ENCODE data around the gene RAB11FIP5. TPM values are rescaled to one million over a fixed set of nuclear protein-coding genes. Genes with fewer than 3 reads are reported as not detected.

Gene RAB11FIP5
- total RNA-seq, 1 donor from 2014 or later: 8.9 TPM

DNA sequence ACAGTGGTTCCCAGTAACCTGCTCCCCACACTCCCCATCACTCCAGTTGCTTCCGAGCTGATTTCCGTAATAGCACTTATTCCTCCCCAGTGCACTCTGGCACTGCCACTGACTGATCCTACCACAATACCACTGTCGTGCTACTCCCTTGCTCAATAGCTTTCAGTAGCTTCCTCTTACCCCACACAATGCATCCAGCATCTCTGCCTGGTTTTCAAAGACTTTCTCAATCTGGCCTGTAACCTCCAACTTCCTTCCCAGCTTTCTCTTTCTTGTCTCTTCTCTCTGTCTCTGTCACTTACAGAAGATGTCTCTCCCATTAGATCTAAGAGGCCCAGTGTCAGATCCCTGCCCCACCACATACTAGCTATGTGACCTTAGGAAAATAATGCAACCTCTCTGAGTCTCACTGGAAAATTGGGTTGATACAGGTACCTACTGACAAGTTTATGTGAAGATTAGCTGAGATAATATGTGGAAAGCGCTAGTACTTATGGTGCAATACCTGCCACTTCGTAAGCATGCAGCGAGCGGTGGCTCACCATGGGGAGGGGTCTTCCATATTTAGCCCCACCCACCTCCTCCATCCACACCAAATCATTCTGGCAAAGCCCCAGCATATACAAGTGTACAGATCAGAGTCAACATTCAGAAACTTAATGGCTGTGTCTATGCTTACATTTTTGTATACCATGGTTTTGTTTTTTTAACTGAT, 77.9 kb downstream of the RAB11FIP5 start:
- intact Hi-C loops (cut with micrococcal nuclease): no loop called here

DNA sequence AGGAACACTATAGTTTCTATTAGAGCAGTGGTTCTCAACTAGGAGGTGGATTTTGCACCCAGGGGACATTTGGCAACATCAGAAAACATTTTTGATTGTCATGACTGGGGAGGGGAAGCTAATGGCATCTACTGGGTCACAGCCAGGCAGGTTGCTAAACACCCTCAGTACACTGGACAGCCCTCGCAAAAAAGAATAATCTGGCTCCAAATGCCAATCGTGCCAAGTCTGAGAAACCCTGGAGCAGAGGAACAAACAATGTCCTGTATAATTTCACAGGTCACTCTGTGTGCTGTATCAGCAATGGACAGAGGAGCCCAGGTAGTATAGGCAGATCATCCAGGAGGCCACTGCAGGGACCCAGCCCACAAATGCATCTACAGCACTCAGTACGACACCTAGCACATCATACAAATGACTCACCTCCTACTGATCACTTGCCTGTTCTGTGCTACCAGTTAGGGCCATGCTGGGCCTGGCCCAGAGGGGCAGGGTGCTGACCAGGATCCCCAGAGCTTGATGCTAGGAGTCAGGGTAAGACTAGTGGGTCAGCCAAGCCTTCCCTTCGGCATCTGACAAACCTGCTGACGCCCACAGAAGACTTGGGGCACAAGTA, 78.9 kb downstream of the RAB11FIP5 start:
- intact Hi-C loops (cut with micrococcal nuclease): no loop called here

GRCh38 chr2:73033142-73033765, 79.5 kb downstream of the RAB11FIP5 start:
- intact Hi-C loops (cut with micrococcal nuclease): no loop called here

- intact Hi-C loops (cut with micrococcal nuclease): no loop called here
These were observed 80.0 kb downstream of the RAB11FIP5 start for GRCh38 chr2:73032702-73033097.

DNA sequence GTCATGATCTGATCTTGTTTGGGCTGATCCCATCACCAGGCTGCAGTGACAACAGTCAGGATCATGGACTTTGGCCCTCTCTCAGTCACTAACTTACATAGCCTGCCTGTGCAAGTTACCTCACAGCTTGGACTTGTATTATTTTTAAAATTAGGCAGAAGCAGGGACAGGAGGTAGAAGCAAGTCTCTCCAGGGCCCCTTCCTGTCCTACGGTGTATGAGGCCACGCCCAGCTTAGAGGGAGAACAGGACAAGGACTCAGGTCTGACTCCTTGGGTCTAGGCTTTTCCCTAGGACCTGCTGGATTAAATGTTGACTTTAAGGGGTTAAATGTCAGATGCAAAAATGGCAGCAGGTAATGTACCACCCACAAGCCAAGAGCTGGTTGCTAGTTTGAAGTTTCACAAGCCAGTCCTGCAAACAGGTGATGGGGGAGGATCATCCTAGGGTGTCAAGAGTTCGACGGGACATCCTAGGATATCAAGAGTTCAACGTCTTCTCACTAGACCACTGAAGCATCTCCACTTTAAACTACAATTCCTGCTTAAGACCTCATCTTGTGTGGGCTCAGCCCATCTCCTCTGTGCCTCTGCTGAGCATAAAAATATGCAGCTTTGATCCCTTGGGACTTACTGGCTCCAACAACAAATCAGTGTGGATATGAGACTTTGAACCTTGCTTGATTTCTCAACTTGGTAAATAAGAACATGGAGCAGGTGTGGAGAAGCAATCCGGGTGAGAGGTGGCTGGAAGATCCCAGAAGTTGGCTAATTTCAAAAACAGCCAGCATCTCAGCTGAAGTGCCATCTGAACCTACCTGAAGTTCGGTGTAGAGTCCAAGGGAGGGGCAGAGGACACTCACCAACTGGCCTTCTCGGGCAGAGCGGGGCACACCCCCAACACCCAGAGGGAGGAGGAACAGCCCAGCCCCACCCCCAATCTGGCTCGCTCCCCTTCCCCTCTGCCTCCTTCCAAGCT, 80.7 kb downstream of the RAB11FIP5 start:
- intact Hi-C loops (cut with micrococcal nuclease): no loop called here

DNA sequence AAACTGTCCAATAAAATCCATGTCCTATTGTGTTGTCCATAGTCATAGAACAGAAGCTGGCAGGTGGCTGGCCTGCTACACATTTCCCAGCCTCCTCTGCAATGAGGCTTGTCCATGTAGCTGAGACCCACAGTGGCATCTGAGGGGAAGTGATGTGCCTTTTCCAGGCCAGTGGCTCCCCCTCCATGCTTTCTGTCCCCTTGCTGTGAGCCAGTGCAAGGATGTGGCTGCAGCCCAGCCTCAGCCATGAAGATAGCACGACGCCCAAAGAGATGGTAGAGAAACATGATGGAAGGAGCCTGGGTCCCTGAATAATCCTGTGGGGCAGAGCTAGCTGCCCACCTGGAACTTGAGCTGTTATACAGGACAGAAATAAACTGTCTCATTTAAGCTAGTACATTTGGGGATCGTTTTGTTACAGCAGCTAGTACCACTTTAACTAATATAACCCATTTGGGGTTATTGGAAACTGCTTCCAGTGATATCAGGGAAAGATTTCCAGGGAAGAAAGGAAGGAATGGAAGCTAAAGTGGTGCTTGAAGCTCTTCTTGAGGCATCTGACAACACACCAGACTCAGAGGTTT, 81.6 kb downstream of the RAB11FIP5 start:
- intact Hi-C loops (cut with micrococcal nuclease): no loop called here

DNA sequence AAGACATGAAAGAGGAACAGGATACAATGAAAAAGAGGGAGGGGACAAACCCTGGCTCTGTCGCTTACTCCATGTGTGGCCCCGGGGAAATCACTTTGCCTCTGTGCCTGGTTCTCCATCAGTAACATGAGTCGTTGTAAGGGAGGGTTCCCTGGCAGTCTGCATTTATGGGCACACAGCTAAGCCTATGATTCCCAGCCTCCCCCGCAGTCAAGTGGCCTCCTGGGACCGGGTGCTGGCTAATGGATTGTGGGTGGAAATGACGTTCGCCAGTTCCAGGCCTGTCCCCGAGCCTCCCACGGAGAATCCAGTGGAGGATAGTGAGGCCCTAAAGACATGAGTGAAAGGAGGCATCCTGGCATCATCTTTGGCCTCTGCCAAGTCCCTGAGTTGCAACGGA, 83.9 kb downstream of the RAB11FIP5 start:
- intact Hi-C loops (cut with micrococcal nuclease): no loop called here

DNA sequence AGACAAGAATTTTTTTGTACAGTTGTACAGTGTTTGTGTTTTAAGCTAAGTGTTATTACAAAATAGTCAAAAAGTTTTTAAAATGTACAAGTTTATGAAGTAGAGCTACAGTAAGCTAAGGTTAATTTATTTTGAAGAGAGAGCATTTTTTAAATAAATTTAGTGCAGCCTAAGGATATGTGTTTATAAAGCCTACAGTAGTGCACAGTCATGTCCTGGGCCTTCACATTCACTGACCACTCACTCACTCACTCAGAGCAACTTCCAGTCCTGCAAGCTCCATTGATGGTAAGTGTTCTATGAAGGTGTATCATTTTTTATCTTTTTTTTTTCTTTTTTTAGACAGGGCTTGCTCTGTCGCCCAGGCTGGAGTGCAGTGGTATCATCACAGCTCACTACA, 85.4 kb downstream of the RAB11FIP5 start:
- intact Hi-C loops (cut with micrococcal nuclease): no loop called here

DNA sequence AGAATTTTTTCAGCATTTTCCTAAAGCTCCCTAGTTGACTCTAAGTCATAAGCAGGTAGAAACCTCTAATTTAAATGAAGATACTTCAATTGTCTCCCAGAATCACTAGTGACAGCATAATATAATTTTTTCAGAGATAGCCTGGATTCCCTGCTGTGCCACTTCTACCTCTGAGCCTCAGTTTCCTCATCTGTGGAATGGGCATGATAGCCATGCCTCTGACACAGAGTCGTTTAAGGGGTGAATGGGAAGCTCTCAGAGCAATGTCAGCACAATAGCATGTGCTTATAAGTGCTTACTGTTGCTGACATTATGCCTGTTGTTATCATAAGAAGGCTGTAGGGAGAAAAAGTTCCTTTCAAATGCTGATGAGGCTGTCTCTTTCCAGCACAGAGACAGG, 89.3 kb downstream of the RAB11FIP5 start:
- intact Hi-C loops (cut with micrococcal nuclease): no loop called here

Other genes with a start within 250 kb of the RAB11FIP5 start
- gene SPR, start 225.5 kb downstream of the RAB11FIP5 start, total RNA-seq: 0.89 and 0.98 TPM in 2 replicates
- gene EMX1, start 195.4 kb downstream of the RAB11FIP5 start, total RNA-seq: not detected in 2 replicates
- gene SFXN5, start 41.2 kb downstream of the RAB11FIP5 start, total RNA-seq: 13.5 and 13.7 TPM in 2 replicates
- gene NOTO, start 89.6 kb upstream of the RAB11FIP5 start, total RNA-seq: not detected in 2 replicates
- gene SMYD5, start 101.3 kb upstream of the RAB11FIP5 start, total RNA-seq: 23.9 and 25.5 TPM in 2 replicates
- gene PRADC1, start 120.3 kb upstream of the RAB11FIP5 start, total RNA-seq: 9.3 and 10.4 TPM in 2 replicates
- 321 and 361 TPM in 2 replicates for gene CCT7, start 121.4 kb upstream of the RAB11FIP5 start, total RNA-seq
- 15.4 and 16.2 TPM in 2 replicates for gene FBXO41, start 171.5 kb upstream of the RAB11FIP5 start, total RNA-seq
- 0.07 and 0.11 TPM in 2 replicates for gene EGR4, start 180.6 kb upstream of the RAB11FIP5 start, total RNA-seq